ENCODE data around the gene CHRDL2.

Gene CHRDL2

DNA sequence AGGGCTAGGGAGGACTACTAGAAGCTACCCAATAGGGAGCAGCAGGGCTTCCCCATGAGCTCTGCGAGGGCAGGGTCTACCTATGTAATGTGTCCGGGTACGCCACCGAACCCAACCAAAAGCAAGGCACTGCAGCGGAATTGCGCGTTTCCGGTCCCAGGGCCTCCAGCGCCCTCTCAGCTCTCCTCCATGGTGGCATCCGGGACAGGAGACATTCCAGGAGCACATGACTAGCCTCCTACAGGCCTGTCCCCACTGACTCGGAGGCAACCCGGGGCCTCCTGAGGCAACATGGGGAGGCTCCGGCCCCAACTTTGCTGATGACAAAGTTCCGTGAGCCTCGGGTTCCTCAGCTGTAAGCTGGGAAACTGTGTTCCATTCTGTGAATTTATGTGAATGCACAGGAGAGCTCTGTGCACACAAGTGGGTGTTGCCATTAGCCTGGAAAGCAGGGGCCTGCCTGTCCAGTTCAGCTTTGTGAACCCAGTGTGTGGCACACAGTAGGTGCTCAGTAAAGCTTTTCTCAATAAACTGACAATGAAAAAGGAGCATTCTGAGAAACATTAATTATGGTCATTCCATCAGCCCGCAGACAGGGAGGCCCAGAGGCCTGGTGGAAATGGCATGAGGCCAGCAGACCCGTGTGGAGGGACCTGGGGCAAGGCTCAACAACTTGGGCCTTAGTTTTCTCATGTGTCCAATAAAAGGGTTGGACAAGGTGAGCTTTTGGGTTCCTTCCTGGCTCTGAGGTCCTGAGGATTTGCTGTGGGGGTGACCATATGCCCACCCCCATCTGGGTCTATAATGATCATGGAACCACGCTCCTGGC lies 50.3 kb downstream of the CHRDL2 start:
- no peak overlapping the region for H3K4me3 ChIP-seq (ENCODE audit: low read depth, low read length)
- no peaks in the 10 kb centered on the region for H3K4me1 ChIP-seq (ENCODE audit: control insufficient read depth, insufficient read depth, low read length)
- no peak overlapping the region for H3K9ac ChIP-seq (ENCODE audit: low read depth, low read length)
- H3K36me3 ChIP-seq (ENCODE audit: control insufficient read depth, insufficient read depth, low read length) = no peaks in the 10 kb centered on the region
- no peaks in the 10 kb centered on the region for H3K9me3 ChIP-seq (ENCODE audit: control insufficient read depth, insufficient read depth, low read length)
- H3K27me3 ChIP-seq (ENCODE audit: control insufficient read depth, insufficient read depth, low read length) = peaks cover 8% of the 10 kb centered on the region

DNA sequence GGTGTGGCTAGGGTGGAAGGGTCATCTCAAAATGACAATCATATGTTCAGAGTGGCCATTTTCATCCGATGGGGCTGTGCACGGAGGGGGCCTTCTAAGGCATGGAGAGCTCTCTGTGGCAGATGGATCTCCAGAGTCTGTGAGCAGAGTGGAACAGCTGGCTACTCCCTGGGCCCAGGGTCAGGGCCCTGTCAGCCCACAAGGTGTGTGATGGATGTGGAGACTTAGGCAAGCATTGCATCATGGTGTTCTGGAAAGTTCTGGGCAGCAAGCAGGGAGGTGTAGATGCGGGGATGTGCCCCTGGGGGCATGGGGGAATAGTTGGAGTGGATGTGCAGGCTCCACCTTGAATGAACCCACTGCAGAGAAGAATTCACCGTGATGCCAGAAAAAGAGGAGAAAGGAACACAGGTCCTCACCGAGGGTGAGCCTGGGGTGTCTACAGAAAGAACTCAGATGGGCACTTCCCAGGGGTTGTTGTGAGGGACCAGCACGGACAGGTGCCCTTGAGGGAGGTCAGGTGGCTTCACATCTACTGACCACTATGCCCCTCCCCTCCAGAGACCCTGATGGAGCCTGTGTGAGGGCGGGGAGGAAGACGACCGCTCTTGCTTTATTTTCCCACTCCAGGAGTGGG lies 51.1 kb downstream of the CHRDL2 start:
- Histone ChIP-seq H3K9ac (ENCODE audit: low read depth, low read length) (no peak overlapping the region), H3K4me1 (ENCODE audit: control insufficient read depth, insufficient read depth, low read length) (no peaks in the 10 kb centered on the region), H3K4me3 (ENCODE audit: low read depth, low read length) (no peak overlapping the region), H3K9me3 (ENCODE audit: control insufficient read depth, insufficient read depth, low read length) (no peaks in the 10 kb centered on the region), H3K36me3 (ENCODE audit: control insufficient read depth, insufficient read depth, low read length) (no peaks in the 10 kb centered on the region), H3K27me3 (ENCODE audit: control insufficient read depth, insufficient read depth, low read length) (peaks cover 8% of the 10 kb centered on the region)

DNA sequence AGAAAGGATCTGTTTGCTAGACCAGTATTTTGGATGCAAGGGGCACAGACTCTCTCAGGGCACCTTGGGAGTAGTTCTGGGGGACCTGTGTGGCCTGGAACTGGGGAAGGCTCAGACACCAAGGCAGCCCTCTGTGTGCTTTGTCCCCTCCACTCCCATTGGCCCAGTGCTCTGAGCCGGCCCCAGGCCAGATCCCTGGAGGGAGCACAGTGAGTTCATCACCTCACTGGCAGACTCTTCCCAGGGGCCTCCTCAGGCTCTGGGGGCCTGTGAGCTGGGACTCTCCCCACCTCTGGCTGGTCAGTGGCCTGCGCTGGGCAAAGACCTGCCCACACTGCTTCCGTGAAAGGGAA lies 51.7 kb downstream of the CHRDL2 start:
- Histone ChIP-seq H3K4me1 (ENCODE audit: control insufficient read depth, insufficient read depth, low read length) (no peaks in the 10 kb centered on the region), H3K27me3 (ENCODE audit: control insufficient read depth, insufficient read depth, low read length) (peaks cover 8% of the 10 kb centered on the region), H3K9ac (ENCODE audit: low read depth, low read length) (no peak overlapping the region), H3K9me3 (ENCODE audit: control insufficient read depth, insufficient read depth, low read length) (no peaks in the 10 kb centered on the region), H3K36me3 (ENCODE audit: control insufficient read depth, insufficient read depth, low read length) (no peaks in the 10 kb centered on the region), H3K4me3 (ENCODE audit: low read depth, low read length) (no peak overlapping the region)

GRCh38 chr11:74678591-74679512 lies 52.4 kb downstream of the CHRDL2 start:
- no peak overlapping the region for H3K4me3 ChIP-seq (ENCODE audit: low read depth, low read length)
- no peak overlapping the region for H3K9ac ChIP-seq (ENCODE audit: low read depth, low read length)
- no peaks in the 10 kb centered on the region for H3K36me3 ChIP-seq (ENCODE audit: control insufficient read depth, insufficient read depth, low read length)
- peaks cover 4% of the 10 kb centered on the region for H3K27me3 ChIP-seq (ENCODE audit: control insufficient read depth, insufficient read depth, low read length)
- no peaks in the 10 kb centered on the region for H3K9me3 ChIP-seq (ENCODE audit: control insufficient read depth, insufficient read depth, low read length)
- H3K4me1 ChIP-seq (ENCODE audit: control insufficient read depth, insufficient read depth, low read length) = no peaks in the 10 kb centered on the region

DNA sequence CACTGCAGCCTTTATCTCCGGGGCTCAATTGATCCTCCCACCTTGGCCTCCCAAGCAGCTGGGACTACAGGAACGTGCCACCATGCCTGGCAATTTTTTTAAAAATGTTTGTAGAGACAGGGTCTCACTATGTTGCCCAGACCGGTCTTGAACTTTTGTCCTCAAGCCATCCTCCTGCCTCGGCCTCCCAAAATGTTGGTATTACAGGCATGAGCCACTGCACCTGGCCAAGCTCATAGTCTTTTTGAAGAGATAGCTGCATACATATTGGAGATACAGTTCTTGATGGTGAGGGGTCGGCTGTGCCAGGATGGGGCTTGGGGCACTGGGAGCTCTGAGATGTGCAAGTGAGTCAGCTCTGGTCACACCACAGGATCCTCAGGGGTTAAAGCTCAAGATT lies 53.2 kb downstream of the CHRDL2 start:
- H3K27me3 ChIP-seq (ENCODE audit: control insufficient read depth, insufficient read depth, low read length) = peaks cover 4% of the 10 kb centered on the region
- no peak overlapping the region for H3K9ac ChIP-seq (ENCODE audit: low read depth, low read length)
- H3K4me1 ChIP-seq (ENCODE audit: control insufficient read depth, insufficient read depth, low read length) = no peaks in the 10 kb centered on the region
- no peak overlapping the region for H3K4me3 ChIP-seq (ENCODE audit: low read depth, low read length)
- H3K9me3 ChIP-seq (ENCODE audit: control insufficient read depth, insufficient read depth, low read length) = no peaks in the 10 kb centered on the region
- no peaks in the 10 kb centered on the region for H3K36me3 ChIP-seq (ENCODE audit: control insufficient read depth, insufficient read depth, low read length)

GRCh38 chr11:74677131-74677530 lies 54.1 kb downstream of the CHRDL2 start:
- no peaks in the 10 kb centered on the region for H3K36me3 ChIP-seq (ENCODE audit: control insufficient read depth, insufficient read depth, low read length)
- H3K4me1 ChIP-seq (ENCODE audit: control insufficient read depth, insufficient read depth, low read length) = no peaks in the 10 kb centered on the region
- no peaks in the 10 kb centered on the region for H3K27me3 ChIP-seq (ENCODE audit: control insufficient read depth, insufficient read depth, low read length)
- H3K9ac ChIP-seq (ENCODE audit: low read depth, low read length) = no peak overlapping the region
- H3K4me3 ChIP-seq (ENCODE audit: low read depth, low read length) = no peak overlapping the region
- H3K9me3 ChIP-seq (ENCODE audit: control insufficient read depth, insufficient read depth, low read length) = no peaks in the 10 kb centered on the region

- H3K27me3 ChIP-seq (ENCODE audit: control insufficient read depth, insufficient read depth, low read length) = no peaks in the 10 kb centered on the region
- no peak overlapping the region for H3K4me3 ChIP-seq (ENCODE audit: low read depth, low read length)
- H3K4me1 ChIP-seq (ENCODE audit: control insufficient read depth, insufficient read depth, low read length) = no peaks in the 10 kb centered on the region
- H3K36me3 ChIP-seq (ENCODE audit: control insufficient read depth, insufficient read depth, low read length) = no peaks in the 10 kb centered on the region
- no peak overlapping the region for H3K9ac ChIP-seq (ENCODE audit: low read depth, low read length)
- no peaks in the 10 kb centered on the region for H3K9me3 ChIP-seq (ENCODE audit: control insufficient read depth, insufficient read depth, low read length)
Measured at GRCh38 chr11:74676596-74676995, 54.6 kb downstream of the CHRDL2 start.

GRCh38 chr11:74675761-74676160 lies 55.5 kb downstream of the CHRDL2 start:
- H3K4me1 ChIP-seq (ENCODE audit: control insufficient read depth, insufficient read depth, low read length) = no peaks in the 10 kb centered on the region
- H3K36me3 ChIP-seq (ENCODE audit: control insufficient read depth, insufficient read depth, low read length) = no peaks in the 10 kb centered on the region
- no peaks in the 10 kb centered on the region for H3K27me3 ChIP-seq (ENCODE audit: control insufficient read depth, insufficient read depth, low read length)
- H3K9me3 ChIP-seq (ENCODE audit: control insufficient read depth, insufficient read depth, low read length) = no peaks in the 10 kb centered on the region
- no peak overlapping the region for H3K4me3 ChIP-seq (ENCODE audit: low read depth, low read length)
- H3K9ac ChIP-seq (ENCODE audit: low read depth, low read length) = no peak overlapping the region

- no peaks in the 10 kb centered on the region for H3K27me3 ChIP-seq (ENCODE audit: control insufficient read depth, insufficient read depth, low read length)
- no peak overlapping the region for H3K4me3 ChIP-seq (ENCODE audit: low read depth, low read length)
- no peaks in the 10 kb centered on the region for H3K36me3 ChIP-seq (ENCODE audit: control insufficient read depth, insufficient read depth, low read length)
- no peaks in the 10 kb centered on the region for H3K4me1 ChIP-seq (ENCODE audit: control insufficient read depth, insufficient read depth, low read length)
- H3K9me3 ChIP-seq (ENCODE audit: control insufficient read depth, insufficient read depth, low read length) = no peaks in the 10 kb centered on the region
- H3K9ac ChIP-seq (ENCODE audit: low read depth, low read length) = no peak overlapping the region
Measured at GRCh38 chr11:74673693-74674360, 57.4 kb downstream of the CHRDL2 start.

GRCh38 chr11:74672956-74673692 lies 58.1 kb downstream of the CHRDL2 start:
- H3K4me1 ChIP-seq (ENCODE audit: control insufficient read depth, insufficient read depth, low read length) = no peaks in the 10 kb centered on the region
- H3K4me3 ChIP-seq (ENCODE audit: low read depth, low read length) = no peak overlapping the region
- H3K9ac ChIP-seq (ENCODE audit: low read depth, low read length) = no peak overlapping the region
- H3K36me3 ChIP-seq (ENCODE audit: control insufficient read depth, insufficient read depth, low read length) = no peaks in the 10 kb centered on the region
- no peaks in the 10 kb centered on the region for H3K9me3 ChIP-seq (ENCODE audit: control insufficient read depth, insufficient read depth, low read length)
- no peaks in the 10 kb centered on the region for H3K27me3 ChIP-seq (ENCODE audit: control insufficient read depth, insufficient read depth, low read length)

Measured in iPS-15b (cell line).